ENCODE results near the gene SPRY2. TPM values are rescaled to one million over a fixed set of nuclear protein-coding genes. Genes with fewer than 3 reads are reported as not detected.

Gene SPRY2
- total RNA-seq, 1 experiment from 2014 or later, result 122 TPM

DNA sequence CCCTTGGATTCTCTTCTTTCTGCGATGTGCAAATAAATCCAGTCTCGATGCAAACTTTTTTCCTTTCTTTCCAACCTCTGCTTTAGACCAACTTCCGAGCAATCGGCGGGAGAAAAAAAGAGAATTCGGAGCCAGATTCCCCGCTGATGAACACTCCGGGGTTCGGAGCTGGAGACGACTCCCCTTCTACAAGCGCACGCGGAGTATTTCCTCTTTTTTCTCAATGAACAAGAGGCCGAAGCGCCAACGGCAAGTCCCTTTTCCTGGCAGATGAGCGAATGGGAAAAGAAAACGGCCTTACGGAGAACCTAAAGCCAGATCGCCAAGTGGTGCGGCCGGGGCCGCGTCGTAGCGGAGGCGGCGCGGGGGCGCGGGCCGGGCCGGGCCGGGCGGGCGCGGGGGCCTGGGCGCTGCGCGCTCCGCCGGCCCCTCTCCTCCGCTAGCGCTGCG, 250 bp downstream of the SPRY2 start:
- H3K27me3 ChIP-seq, result no peaks in the 10 kb centered on the region
- no peak for DNase-seq
- peaks cover 48% of the 10 kb centered on the region for H3K36me3 ChIP-seq
- no peaks in the 10 kb centered on the region for H3K9me3 ChIP-seq (replicated peaks)
- H3K4me1 ChIP-seq, result peaks cover 3% of the 10 kb centered on the region
- peak overlapping the region; percentile 93 for H3K4me3 ChIP-seq
- peak overlapping the region; percentile 99 for H3K27ac ChIP-seq

DNA sequence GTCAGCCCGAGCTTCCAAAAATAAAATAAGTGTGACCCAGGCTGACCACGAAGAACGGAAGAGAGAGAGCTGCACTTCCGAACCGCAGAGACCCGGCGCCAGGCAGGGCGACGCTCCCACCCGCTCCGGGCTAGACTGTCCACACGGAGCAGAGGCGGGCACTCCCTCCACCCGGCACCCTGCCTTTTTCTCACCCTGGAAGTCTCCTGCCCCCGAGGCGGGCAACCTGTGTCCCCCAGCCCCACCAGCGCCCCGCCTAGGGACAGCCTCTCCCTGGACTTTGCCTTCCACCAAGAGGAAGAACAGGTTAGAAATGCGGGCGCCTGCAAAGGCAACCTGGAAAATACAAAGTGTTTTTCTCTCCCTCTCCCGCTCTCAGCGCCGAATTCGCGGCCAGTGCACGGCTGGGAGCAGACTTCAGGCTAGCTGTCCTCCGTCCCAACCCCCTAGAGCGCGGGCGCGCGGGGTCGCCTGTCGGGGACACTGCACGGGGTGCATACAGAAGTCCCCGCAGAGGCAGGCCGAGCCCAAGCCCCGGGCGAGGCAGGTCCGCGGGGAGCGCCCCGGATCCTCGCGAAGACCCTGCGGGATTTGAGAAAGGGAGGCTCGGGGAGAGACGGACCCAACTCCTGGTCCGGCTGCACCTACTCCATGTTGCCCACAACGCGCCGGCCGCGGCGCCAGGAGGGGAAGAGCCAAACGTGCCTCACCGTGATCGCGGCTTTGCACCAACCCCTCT, 845 bp downstream of the SPRY2 start:
- peaks cover 54% of the 10 kb centered on the region for H3K36me3 ChIP-seq
- H3K4me1 ChIP-seq, result peaks cover 3% of the 10 kb centered on the region
- H3K9me3 ChIP-seq (replicated peaks), result no peaks in the 10 kb centered on the region
- no peaks in the 10 kb centered on the region for H3K27me3 ChIP-seq
- peak overlapping the region; percentile 99 for H3K27ac ChIP-seq
- peak overlapping the region; percentile 93 for H3K4me3 ChIP-seq
- peak; percentile 44 to 56 for DNase-seq

DNA sequence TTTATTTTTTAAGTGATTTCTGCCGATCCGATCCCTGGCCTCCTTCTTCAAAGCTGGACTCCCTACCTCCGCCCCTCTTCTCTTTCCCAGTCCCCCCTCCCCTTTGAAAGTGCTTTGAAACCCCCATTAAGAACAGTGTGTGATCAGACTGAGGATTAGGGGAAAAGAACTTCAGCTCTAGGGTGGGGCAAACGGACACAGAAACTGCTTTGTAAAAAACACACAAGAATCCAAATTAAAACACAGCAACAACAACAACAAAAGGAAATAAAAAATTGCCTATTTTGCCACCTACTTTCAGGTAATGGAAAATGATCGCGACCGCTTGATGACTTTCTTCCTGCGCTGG, 1.4 kb downstream of the SPRY2 start:
- DNase-seq, result peak; percentile 30 to 61
- H3K4me3 ChIP-seq, result peak overlapping the region; percentile 93
- H3K27ac ChIP-seq, result peak overlapping the region; percentile 99
- H3K27me3 ChIP-seq, result no peaks in the 10 kb centered on the region
- H3K9me3 ChIP-seq (replicated peaks), result no peaks in the 10 kb centered on the region
- peaks cover 59% of the 10 kb centered on the region for H3K36me3 ChIP-seq
- H3K4me1 ChIP-seq, result peaks cover 6% of the 10 kb centered on the region

DNA sequence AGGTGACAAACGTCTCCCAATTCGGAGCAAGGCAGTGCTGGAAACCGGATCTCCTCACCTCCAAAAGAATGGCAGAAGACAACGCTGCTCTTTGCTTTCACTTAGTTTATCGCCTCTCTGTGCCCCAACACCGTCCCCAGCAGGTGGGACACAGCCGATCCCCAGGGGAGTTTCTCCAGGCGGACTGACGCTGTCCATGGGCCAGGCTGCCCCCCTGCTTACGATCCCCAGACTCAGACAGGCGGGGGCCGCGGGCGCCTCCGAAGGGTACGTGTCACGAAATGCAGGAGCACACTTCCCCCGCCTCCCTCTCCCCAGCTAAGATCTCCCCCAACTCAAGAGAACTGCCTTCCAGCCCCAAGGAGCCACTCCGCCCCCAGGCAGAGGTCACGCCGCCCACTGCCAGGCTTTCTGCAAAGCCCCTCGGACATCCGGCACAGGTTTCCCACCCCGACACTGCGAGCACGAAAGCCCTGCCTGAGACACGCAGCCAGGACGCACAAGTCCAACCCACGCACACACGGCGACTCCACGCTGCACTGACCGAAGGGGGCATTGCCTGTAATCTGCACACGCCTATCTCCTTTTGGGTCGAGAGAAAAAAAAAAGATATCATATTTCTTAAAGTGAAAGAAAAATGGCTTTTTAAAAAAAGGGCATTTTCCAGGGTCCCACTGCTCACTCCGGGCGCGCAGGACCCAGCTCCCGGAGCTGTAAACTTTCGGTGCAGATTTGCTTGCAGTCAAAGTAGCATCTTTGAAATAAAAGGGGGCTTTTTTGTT, 2.0 kb downstream of the SPRY2 start:
- Histone ChIP-seq H3K9me3 (replicated peaks) (no peaks in the 10 kb centered on the region), H3K27ac (peak overlapping the region; percentile 99), H3K27me3 (no peaks in the 10 kb centered on the region), H3K4me3 (peak overlapping the region; percentile 93), H3K4me1 (peaks cover 7% of the 10 kb centered on the region), H3K36me3 (peaks cover 65% of the 10 kb centered on the region)
- DNase-seq, result peak; percentile 85 to 88

DNA sequence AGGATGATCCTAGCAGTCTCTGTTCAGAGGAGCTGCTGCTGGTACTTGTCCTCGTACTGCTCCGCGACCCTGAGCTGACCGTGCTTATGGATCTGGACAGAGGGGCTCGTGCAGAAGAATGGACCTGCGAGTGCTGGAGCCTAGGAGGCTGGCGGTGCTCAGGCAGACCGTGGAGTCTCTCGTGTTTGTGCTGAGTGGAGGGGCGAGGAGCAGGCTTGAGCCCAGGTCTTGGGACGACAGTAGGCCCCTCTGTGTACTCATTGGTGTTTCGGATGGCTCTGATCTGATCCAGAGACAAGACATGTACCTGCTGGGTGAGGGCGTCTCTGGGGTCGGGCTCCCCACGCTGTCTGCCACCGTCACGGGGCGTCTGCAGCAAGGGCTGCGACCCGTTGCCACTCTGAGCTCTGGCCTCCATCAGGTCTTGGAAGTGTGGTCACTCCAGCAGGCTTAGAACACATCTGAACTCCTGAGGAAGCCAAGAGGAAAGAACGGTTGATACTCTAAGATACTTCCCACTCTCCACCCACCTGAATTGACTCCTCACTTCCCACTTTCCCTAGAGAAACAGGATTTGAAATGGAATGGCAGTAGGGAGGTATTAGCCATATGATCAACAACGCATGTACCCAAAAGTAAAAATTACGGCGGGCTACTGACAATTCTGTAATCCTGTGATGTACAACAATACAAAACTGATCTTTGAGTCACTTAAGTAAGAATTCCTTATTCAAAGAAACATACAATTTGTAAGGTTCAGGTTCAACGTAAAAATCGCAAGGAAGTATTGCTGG, 3.4 kb downstream of the SPRY2 start:
- peaks cover 3% of the 10 kb centered on the region for H3K4me1 ChIP-seq
- peak overlapping the region; percentile 99 for H3K27ac ChIP-seq
- no peaks in the 10 kb centered on the region for H3K27me3 ChIP-seq
- H3K9me3 ChIP-seq (replicated peaks), result no peaks in the 10 kb centered on the region
- peaks cover 80% of the 10 kb centered on the region for H3K36me3 ChIP-seq
- H3K4me3 ChIP-seq, result peak overlapping the region; percentile 93
- peak; percentile 33 to 67 for DNase-seq

DNA sequence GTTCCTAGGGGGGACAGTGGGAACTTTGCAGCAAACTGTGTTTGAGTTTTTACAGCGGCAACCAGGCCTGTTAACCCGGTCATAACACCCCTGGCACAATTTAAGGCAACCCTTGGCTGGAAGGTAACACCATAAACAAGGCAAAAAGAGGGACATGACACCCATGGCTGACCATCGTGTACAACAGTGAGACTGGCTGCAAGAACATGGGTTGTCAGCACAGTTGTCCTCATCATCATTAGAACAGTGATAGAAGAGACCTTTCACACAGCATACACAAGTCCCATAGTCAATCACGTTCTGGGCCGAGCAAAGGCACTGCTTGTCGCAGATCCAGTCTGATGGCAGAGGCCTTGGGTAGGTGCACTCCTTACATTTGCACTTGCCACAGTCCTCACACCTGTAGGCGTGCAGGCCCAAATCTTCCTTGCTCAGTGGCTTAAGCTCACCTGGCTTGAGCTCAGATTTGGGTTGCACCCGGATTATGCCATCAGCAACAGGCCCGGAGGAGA, 4.1 kb downstream of the SPRY2 start:
- Histone ChIP-seq H3K27ac (peak overlapping the region; percentile 99), H3K9me3 (replicated peaks) (no peaks in the 10 kb centered on the region), H3K27me3 (no peaks in the 10 kb centered on the region), H3K4me1 (peaks cover 3% of the 10 kb centered on the region), H3K36me3 (peaks cover 86% of the 10 kb centered on the region), H3K4me3 (peak overlapping the region; percentile 93)
- DNase-seq, result peak in 1 of 2 experiments; percentile 31

DNA sequence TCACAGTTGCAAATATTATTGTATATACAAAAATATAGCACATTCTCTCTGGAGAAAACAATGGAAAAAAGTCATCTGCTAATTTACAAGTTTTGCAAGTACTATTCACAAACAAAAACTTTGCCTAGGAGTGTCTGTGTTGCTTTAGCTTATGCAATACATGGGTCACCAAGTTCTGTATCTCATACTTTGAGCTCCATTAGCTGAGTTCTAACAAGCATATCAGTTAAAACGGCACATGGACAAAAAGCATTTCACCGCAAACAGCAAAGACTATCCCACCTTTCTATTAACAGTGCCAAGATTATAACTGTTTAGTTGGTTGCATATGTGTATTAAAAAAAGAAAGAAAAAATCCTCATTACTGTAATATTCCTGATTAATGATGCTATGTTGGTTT, 4.6 kb downstream of the SPRY2 start:
- Histone ChIP-seq H3K27ac (peak overlapping the region; percentile 99), H3K27me3 (no peaks in the 10 kb centered on the region), H3K4me3 (peak overlapping the region; percentile 93), H3K36me3 (peaks cover 91% of the 10 kb centered on the region), H3K4me1 (peaks cover 3% of the 10 kb centered on the region), H3K9me3 (replicated peaks) (no peaks in the 10 kb centered on the region)
- DNase-seq, result peak in 1 of 2 experiments; percentile 50

DNA sequence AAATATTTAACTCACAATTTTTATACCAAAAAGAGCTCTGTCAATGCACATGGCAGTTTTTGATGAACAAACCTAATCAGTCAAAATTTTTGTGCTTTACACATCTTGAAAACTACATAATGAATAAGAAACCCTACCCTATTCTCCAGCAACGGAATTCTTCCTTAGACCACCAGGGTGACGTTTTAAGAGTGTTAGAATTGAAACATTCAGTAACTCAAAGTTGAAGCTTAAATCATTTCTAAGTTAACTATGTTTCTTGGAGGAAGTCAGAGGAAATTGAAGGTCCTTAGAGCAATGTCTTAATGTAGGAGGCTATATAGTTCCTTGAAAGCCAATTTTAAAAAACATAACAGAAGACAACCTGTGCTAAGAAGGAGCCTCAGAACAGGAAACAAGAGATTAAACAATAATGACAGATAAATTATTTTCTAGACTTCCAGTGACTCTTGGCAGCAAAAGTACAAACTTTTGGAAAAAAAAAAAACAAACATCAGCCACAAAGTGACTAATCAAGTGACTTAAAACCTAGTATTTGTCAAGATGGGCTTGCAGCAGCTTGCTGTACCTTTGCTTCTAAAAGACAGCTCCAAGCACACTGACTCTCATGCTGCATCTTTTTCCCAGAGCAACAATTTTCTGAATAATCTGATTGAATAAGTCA, 6.2 kb downstream of the SPRY2 start:
- Histone ChIP-seq H3K27ac (peak overlapping the region; percentile 99; the same call in 1 of the 2 replicates), H3K27me3 (no peaks in the 10 kb centered on the region), H3K4me3 (peak overlapping the region; percentile 93; the same call in 1 of the 2 replicates), H3K36me3 (peaks cover 91% of the 10 kb centered on the region), H3K4me1 (peaks cover 3% of the 10 kb centered on the region), H3K9me3 (replicated peaks) (no peaks in the 10 kb centered on the region)
- peak in 1 of 2 experiments; percentile 22 for DNase-seq

DNA sequence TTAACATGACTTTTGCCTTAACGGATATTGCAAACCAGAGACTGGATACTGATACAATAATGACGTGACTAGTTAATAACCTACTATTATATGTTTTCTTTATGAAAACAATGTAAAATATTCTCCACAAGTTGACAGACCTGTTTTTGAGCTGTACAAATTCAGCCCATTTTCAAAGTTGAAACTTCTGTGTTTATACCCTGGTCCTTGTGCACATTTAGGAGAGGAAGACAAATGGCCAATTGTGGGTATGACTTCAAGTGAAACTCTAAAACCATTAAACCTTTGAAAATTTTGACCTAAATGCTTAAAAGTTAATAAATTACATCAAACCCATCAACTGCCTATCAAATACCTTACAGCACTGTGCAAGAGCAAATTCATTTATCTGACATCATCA, 8.9 kb downstream of the SPRY2 start:
- no peak overlapping the region for H3K27ac ChIP-seq
- H3K9me3 ChIP-seq (replicated peaks), result no peaks in the 10 kb centered on the region
- peaks cover 3% of the 10 kb centered on the region for H3K4me1 ChIP-seq
- peaks cover 64% of the 10 kb centered on the region for H3K36me3 ChIP-seq
- no peak overlapping the region for H3K4me3 ChIP-seq
- H3K27me3 ChIP-seq, result no peaks in the 10 kb centered on the region
- no peak for DNase-seq

DNA sequence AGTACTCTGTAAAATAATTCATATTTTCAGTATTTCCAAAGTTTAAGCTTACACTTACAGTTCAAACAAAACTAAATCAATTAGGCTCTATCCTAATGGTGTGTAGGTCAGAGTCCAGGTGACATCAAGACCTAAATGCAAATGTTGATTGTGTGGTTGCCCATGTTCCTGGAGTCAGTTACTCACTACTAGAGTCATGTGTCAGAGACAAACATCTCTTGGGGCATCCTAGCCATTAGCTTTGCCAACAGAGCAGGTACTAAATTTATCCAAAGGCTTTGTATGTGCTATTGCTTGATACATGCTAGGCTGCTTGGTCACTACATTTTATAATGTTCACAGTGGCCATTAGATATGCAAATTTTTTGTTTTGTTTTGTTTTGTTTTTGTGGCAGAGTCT, 11.7 kb downstream of the SPRY2 start:
- no peak for DNase-seq
- Histone ChIP-seq H3K9me3 (replicated peaks) (no peaks in the 10 kb centered on the region), H3K27ac (no peak overlapping the region), H3K4me1 (no peaks in the 10 kb centered on the region), H3K27me3 (no peaks in the 10 kb centered on the region), H3K4me3 (no peak overlapping the region), H3K36me3 (peaks cover 39% of the 10 kb centered on the region)

DNA sequence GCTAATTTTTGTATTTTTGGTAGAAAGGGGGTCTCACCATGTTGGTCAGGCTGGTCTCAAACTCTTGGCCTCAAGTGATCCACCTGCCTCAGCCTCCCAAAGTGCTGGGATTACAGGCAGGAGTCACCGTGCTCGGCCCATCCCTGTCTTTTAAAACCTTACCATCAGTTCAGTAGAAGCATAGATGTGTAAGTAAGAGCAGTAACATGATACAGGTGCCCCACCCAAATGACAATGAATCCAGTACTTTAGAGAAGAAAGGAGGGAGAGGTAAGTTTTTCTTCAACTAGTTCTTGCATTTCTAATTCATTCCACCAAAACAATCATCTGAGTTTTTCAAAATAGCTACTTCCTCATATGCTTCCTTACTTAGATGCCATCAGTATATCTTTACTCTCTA, 21.9 kb downstream of the SPRY2 start:
- Histone ChIP-seq H3K36me3 (no peaks in the 10 kb centered on the region), H3K9me3 (replicated peaks) (no peaks in the 10 kb centered on the region), H3K4me1 (no peaks in the 10 kb centered on the region), H3K27me3 (no peaks in the 10 kb centered on the region), H3K27ac (no peak overlapping the region), H3K4me3 (no peak overlapping the region)
- DNase-seq, result no peak

DNA sequence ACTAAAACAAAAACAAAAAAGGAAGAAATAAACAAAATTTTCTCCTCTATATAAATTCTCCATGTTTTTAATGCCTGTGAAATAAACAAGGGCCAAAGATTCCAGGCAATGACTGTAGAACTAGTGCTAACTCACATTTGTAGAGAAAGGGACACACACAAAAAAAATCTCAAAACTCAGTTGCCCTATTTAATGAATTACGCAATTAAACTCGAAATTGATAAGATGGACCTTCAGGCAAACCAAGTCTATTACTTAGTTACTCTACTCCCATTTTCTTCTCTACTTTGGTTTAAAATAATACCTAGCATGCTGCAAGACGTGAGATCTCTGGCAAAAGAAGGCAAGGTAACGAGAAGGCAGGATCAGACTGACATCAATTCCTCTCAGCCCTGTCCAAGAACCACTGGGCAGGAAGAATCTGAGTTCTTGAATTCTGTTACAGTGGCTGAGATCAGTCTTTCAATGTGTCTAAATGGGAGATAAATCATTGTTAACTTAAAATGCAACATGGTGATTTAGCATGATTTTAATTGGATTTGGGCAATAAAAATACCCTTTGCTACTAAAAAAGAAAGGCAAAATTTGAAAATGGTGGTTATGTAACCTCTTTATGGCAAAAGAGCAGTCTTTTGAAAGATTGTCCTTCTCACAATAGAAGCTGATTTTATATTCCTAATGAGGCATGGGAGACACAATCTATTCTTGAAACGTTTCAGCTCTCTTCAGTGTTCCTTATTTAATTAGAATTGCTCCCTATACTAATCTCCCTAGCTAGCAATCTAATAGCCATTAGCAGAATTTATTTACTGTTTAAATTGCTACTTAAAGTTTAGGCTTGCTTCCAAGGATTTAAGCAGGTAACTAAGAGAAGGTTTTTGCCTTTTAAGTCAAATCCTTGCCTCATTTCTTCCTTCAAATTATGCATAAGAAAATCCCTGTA, 25.9 kb downstream of the SPRY2 start:
- Histone ChIP-seq H3K27me3 (no peaks in the 10 kb centered on the region), H3K9me3 (replicated peaks) (no peaks in the 10 kb centered on the region), H3K4me1 (no peaks in the 10 kb centered on the region; the same call in 1 of the 2 replicates), H3K36me3 (no peaks in the 10 kb centered on the region), H3K27ac (no peak overlapping the region), H3K4me3 (no peak overlapping the region)
- DNase-seq, result no peak

DNA sequence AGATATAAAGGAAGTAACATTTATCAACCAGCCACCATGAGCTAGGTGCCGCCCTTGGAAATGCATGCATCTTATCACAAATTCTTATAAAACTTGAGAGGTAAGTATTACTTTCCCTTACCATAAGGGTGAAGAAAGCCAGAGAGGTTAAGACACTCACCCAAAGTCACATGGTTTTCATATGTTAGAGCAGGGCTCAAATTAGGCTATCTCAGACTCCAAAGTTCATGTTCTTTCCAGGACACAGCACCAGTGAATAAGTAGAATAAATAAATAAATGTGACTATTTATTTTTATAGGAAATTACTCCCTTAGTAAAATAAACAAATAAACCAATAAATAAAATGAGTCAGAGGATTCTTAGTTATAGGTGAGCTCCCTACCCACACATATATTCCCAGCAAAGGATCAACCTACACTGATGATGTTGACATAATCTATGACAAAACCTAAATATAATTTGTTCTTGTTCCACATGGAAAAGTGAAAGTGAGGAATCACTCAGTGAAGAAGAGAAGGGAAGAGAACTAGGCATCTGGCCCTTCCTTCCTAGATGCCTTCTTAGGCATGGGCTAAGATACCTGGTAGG, 27.2 kb downstream of the SPRY2 start:
- Histone ChIP-seq H3K27ac (no peak overlapping the region), H3K27me3 (no peaks in the 10 kb centered on the region), H3K9me3 (replicated peaks) (no peaks in the 10 kb centered on the region), H3K4me3 (no peak overlapping the region), H3K36me3 (no peaks in the 10 kb centered on the region), H3K4me1 (no peaks in the 10 kb centered on the region; the same call in 1 of the 2 replicates)
- no peak for DNase-seq
